Panc1 (cell line): ENCODE measurements around the gene PEX16.

Source experiments
- POLR2AphosphoS5 ChIP-seq: IDR thresholded peaks from 2 replicates; pipeline ENCODE4 v1.6.1; 2012; ENCODE audit warnings: mild to moderate bottlenecking, low read depth, low read length, moderate library complexity
- SIN3A ChIP-seq: IDR thresholded peaks from 2 replicates; pipeline ENCODE4 v1.6.1; 2012; ENCODE audit warnings: low read depth, mild to moderate bottlenecking, low read length, moderate library complexity, borderline replicate concordance; ENCODE audit not compliant: insufficient read depth
- TCF7L2 ChIP-seq: IDR thresholded peaks from 2 replicates; pipeline ENCODE4 v1.6.1; 2011; ENCODE audit warnings: mild to moderate bottlenecking, low read depth, low read length, inconsistent platforms
- TF ChIP-seq, protein P1 (sequence below): fragments of 450-650 bp; IDR thresholded peaks from 2 replicates; pipeline ENCODE4 v1.5.1; 2017; ENCODE audit warnings: mild to moderate bottlenecking
- TF ChIP-seq, protein P2 (sequence below), 2 experiments: IDR thresholded peaks; 2 replicates each; pipeline ENCODE4 v1.6.1; 2011 to 2012; ENCODE audit warnings: low read depth in 2 of 2, control low read depth in 1 of 2, low read length in 1 of 2, mild to moderate bottlenecking in 1 of 2, moderate library complexity in 1 of 2; ENCODE audit not compliant: insufficient read depth in 1 of 2

DNA sequence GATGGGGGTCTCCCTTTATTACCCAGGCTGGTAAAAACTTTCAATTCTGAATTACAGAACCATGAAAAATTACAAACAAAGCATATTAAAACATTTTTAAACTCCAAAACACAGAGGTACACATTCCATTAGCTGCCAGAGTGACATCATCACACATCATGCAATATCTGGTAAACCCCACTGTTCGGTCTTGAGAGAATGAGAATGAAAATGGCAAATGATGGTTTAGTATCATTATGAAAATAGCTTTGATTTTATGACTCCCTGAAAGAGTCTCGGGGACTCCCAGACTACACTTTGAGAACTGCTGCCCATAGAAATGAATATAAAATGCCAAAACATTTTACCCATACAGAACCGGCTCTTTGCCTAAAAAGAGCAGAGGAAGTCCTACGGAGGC lies 23.6 kb upstream of the PEX16 start:
- TF ChIP-seq, protein P1, sequence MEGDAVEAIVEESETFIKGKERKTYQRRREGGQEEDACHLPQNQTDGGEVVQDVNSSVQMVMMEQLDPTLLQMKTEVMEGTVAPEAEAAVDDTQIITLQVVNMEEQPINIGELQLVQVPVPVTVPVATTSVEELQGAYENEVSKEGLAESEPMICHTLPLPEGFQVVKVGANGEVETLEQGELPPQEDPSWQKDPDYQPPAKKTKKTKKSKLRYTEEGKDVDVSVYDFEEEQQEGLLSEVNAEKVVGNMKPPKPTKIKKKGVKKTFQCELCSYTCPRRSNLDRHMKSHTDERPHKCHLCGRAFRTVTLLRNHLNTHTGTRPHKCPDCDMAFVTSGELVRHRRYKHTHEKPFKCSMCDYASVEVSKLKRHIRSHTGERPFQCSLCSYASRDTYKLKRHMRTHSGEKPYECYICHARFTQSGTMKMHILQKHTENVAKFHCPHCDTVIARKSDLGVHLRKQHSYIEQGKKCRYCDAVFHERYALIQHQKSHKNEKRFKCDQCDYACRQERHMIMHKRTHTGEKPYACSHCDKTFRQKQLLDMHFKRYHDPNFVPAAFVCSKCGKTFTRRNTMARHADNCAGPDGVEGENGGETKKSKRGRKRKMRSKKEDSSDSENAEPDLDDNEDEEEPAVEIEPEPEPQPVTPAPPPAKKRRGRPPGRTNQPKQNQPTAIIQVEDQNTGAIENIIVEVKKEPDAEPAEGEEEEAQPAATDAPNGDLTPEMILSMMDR = no peak
- no peak for TF ChIP-seq TCF7L2
- no peak for TF ChIP-seq SIN3A
- TF ChIP-seq, protein P2, sequence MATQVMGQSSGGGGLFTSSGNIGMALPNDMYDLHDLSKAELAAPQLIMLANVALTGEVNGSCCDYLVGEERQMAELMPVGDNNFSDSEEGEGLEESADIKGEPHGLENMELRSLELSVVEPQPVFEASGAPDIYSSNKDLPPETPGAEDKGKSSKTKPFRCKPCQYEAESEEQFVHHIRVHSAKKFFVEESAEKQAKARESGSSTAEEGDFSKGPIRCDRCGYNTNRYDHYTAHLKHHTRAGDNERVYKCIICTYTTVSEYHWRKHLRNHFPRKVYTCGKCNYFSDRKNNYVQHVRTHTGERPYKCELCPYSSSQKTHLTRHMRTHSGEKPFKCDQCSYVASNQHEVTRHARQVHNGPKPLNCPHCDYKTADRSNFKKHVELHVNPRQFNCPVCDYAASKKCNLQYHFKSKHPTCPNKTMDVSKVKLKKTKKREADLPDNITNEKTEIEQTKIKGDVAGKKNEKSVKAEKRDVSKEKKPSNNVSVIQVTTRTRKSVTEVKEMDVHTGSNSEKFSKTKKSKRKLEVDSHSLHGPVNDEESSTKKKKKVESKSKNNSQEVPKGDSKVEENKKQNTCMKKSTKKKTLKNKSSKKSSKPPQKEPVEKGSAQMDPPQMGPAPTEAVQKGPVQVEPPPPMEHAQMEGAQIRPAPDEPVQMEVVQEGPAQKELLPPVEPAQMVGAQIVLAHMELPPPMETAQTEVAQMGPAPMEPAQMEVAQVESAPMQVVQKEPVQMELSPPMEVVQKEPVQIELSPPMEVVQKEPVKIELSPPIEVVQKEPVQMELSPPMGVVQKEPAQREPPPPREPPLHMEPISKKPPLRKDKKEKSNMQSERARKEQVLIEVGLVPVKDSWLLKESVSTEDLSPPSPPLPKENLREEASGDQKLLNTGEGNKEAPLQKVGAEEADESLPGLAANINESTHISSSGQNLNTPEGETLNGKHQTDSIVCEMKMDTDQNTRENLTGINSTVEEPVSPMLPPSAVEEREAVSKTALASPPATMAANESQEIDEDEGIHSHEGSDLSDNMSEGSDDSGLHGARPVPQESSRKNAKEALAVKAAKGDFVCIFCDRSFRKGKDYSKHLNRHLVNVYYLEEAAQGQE (IDR thresholded peaks at IDR 0.05; ENCODE audit: insufficient read depth in 1 of 2, low read depth in 2 of 2, low read length in 1 of 2) = no peak
- TF ChIP-seq POLR2AphosphoS5 = no peak
